ENCODE measurements around the gene GCDH.

Gene GCDH

GRCh38 chr19:12940897-12941296 lies 49.9 kb downstream of the GCDH start:
- no peak for DNase-seq (ENCODE audit: low spot score)

- DNase-seq (ENCODE audit: low spot score) = no peak
Observed at GRCh38 chr19:12943437-12944044, 52.6 kb downstream of the GCDH start.

- DNase-seq (ENCODE audit: low spot score) = no peak
Observed at GRCh38 chr19:12944104-12944674, 53.2 kb downstream of the GCDH start.

GRCh38 chr19:12945479-12946091 lies 54.6 kb downstream of the GCDH start, which contains the start of gene RAD23A:
RAD23A (plus strand) TSS chr19:12945862; CDS start chr19:12945949, 87 bp downstream.
- peak; percentile 98 for DNase-seq (ENCODE audit: low spot score)

GRCh38 chr19:12946092-12946721 lies 55.2 kb downstream of the GCDH start:
- peak; percentile 85 for DNase-seq (ENCODE audit: low spot score)

GRCh38 chr19:12946731-12947496 lies 56.0 kb downstream of the GCDH start:
- no peak for DNase-seq (ENCODE audit: low spot score)

- DNase-seq (ENCODE audit: low spot score) = no peak
Observed at GRCh38 chr19:12947702-12948611, 57.0 kb downstream of the GCDH start.

GRCh38 chr19:12948612-12949362 lies 57.8 kb downstream of the GCDH start:
- DNase-seq (ENCODE audit: low spot score) = no peak
